Esophagus squamous epithelium (tissue), 5 donors: ENCODE results near the gene LCTL. TPM values are rescaled to one million over a fixed set of nuclear protein-coding genes. Genes with fewer than 3 reads are reported as not detected.
"Not testable (repeated sequence)": the region's sequence is repeated elsewhere in the genome, so short reads cannot be mapped to it uniquely, and the experiment has no call there.

Experiments
- DNase-seq: peaks from one replicate; lab custom pipeline; 2025; lab: John Stamatoyannopoulos, UW
- H3K27ac ChIP-seq, 4 donors: fragments of 200-600 bp; sonication (generic); one replicate each; pipeline ENCODE4 v1.5.1; 2016 to 2019; ENCODE audit warnings: mild to moderate bottlenecking in 1 of 4
- H3K27me3 ChIP-seq, 4 donors: fragments of 200-600 bp; sonication (generic); 1 replicate in 3 of 4; 2 replicates in 1 of 4; pipeline versions ENCODE4 v1.5.1 to v1.6.0; 2017 to 2021; ENCODE audit warnings: antibody characterized with exemption in 1 of 4
- H3K36me3 ChIP-seq, 3 donors: fragments of 200-600 bp; sonication (generic); one replicate each; pipeline ENCODE4 v1.5.1; 2016 to 2019
- H3K4me1 ChIP-seq, 3 donors: fragments of 200-600 bp; sonication (generic); one replicate each; pipeline ENCODE4 v1.5.1; 2017 to 2019
- H3K4me3 ChIP-seq, 4 donors: fragments of 200-600 bp; sonication (generic); 1 replicate in 3 of 4; 2 replicates in 1 of 4; pipeline ENCODE4 v1.5.1; 2016 to 2019; ENCODE audit warnings: mild to moderate bottlenecking in 2 of 4, moderate library complexity in 1 of 4
- H3K9me3 ChIP-seq, 3 donors: fragments of 200-600 bp; sonication (generic); one replicate each; pipeline ENCODE4 v1.5.1; 2016 to 2019
- POLR2A ChIP-seq, 4 donors: fragments of 450-650 bp; IDR thresholded peaks; one replicate each; pipeline ENCODE4 v1.6.1; 2017; ENCODE audit warnings: antibody characterized with exemption in 4 of 4, mild to moderate bottlenecking in 4 of 4, moderate library complexity in 3 of 4
- WGBS, 2 donors: methylation state at CpG; one replicate each; pipeline ENCODE4 v1.1.5; 2018; 5-methylcytosine and 5-hydroxymethylcytosine counted together
- intact Hi-C: fragments of 100-400 bp; cut with DNase I; formaldehyde crosslinking; loops from one replicate; pipeline ENCODE4 v1.15.0; 2022
- total RNA-seq, 4 donors: library from RNA; depleted of rRNA; stranded (reverse); fragments of >200 nt; gene quantifications; one replicate each; pipeline ENCODE4 v1.1.0, GENCODE V29; 2016
- TF ChIP-seq, protein P1 (sequence below), 6 experiments: fragments of 450-650 bp in 4 of 6; fragments of 200-600 bp in 2 of 6; sonication (generic) in 2 of 6; IDR thresholded peaks; one replicate each; pipeline ENCODE4 v1.5.1; 2016 to 2019; ENCODE audit warnings: antibody characterized with exemption in 6 of 6, mild to moderate bottlenecking in 4 of 6, moderate library complexity in 4 of 6
- donor health status: DM: yes; HTN: yes; CAD: no.

The LCTL gene
- total RNA-seq, 4 donors from 2014 or later, result not detected

DNA sequence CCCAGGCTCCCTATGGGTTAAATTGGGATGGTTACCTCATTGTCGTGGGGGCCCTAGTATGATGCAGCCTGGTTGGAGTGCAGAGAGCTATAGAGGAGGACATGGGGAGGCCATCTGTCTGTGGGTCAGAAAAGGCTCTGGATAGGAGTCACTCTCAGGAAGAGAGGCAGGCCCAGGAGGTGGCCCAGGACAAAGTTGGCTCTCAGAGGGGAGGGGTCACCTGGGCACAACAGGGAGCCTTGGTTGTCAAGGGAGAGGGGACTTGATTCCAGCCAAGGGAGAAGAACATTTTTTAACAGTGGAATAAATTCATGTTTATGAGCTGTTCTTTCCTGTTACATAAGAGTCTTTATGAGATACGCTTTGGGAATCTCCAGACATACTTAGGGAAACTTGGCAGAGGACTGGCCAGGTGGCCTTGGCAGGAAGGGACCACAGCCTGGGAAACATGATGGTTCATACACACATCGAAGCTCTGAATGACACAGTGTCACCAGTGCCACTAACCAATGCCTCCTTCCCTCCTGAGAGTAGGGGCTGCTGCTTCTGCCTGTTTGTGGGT, 27.5 kb upstream of the LCTL start:
- Histone ChIP-seq H3K27me3 (no peaks in the 10 kb centered on the region), H3K4me3 (no peak overlapping the region), H3K9me3 (no peaks in the 10 kb centered on the region), H3K36me3 (no peaks in the 10 kb centered on the region), H3K4me1 (no peaks in the 10 kb centered on the region), H3K27ac (no peak overlapping the region)
- TF ChIP-seq, protein P1, sequence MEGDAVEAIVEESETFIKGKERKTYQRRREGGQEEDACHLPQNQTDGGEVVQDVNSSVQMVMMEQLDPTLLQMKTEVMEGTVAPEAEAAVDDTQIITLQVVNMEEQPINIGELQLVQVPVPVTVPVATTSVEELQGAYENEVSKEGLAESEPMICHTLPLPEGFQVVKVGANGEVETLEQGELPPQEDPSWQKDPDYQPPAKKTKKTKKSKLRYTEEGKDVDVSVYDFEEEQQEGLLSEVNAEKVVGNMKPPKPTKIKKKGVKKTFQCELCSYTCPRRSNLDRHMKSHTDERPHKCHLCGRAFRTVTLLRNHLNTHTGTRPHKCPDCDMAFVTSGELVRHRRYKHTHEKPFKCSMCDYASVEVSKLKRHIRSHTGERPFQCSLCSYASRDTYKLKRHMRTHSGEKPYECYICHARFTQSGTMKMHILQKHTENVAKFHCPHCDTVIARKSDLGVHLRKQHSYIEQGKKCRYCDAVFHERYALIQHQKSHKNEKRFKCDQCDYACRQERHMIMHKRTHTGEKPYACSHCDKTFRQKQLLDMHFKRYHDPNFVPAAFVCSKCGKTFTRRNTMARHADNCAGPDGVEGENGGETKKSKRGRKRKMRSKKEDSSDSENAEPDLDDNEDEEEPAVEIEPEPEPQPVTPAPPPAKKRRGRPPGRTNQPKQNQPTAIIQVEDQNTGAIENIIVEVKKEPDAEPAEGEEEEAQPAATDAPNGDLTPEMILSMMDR (IDR thresholded peaks at IDR 0.05), result no peak
- no peak for TF ChIP-seq POLR2A (IDR thresholded peaks at IDR 0.05)
- intact Hi-C loops, result no loop called here
- DNase-seq, result no peak
- 57 to 78% methylated on average over 2 to 3 of the region's 3 CpGs for WGBS, 2 donors

DNA sequence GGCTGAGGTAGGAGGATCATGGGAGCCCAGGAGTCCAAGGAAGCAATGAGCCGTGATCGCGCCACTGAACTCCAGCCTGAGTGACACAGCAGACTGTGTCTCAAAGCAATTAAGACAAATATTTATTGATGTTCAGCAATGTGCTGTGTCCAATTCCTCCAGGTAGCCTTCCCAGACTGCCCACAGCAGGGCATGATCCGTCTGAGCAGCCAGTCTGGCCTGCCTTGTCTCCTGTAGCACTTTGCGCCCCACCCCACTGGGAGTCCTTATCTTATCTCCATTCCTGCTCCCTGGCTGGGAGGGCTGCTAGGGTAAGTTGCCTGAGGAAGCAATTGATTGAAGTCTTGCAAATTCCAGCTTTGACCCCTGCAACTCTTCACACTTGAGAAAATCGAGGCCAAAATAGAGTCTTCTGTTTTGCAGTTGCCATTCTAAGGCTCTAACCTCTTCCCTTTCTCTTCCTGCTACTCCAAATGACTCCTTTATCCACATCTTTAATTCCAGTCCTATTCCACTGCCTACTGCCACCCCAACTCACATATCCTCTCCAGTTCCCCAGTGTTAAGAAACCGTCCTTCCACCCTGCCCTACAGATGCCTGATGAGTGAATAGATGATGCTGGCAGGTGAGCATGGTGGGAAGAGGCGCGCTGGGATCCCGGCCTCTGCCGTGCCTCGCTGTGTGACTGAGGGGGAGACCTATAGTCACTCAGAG, 26.9 kb upstream of the LCTL start:
- Histone ChIP-seq H3K4me1 (no peaks in the 10 kb centered on the region), H3K27me3 (no peaks in the 10 kb centered on the region), H3K9me3 (no peaks in the 10 kb centered on the region), H3K27ac (no peak overlapping the region), H3K36me3 (no peaks in the 10 kb centered on the region), H3K4me3 (no peak overlapping the region)
- DNase-seq, result no peak
- intact Hi-C loops, result no loop called here
- 83 to 86% methylated on average over 6 to 11 of the region's 12 CpGs for WGBS, 2 donors
- TF ChIP-seq, protein P1 (IDR thresholded peaks at IDR 0.05), result no peak
- no peak for TF ChIP-seq POLR2A (IDR thresholded peaks at IDR 0.05)

DNA sequence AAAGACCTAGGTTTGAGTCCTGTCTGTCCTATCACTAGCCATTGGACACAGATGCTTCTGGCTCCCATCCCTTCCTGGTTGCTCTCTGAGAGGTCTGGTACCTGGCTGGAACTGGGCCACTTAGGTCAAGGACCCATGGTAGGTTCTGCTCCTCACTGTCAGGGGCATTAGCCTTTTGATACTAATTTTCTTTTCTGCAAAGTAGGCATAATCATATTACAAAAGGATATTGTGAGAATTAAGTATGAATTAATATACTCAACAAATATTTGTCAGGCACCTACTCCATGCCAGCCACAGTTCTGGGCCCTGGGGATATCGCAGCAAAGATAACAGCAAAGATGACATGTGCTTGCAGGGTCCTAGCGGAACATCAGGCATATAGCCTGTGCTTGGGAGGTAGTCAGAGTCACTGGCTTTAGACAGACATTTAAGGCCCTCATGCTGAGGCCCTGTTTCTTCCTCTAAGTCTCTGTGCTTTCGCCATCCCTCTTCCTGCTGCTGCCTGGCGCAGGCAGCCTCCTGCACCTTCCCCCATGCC, 25.6 kb upstream of the LCTL start:
- Histone ChIP-seq H3K9me3 (no peaks in the 10 kb centered on the region), H3K36me3 (no peaks in the 10 kb centered on the region), H3K4me1 (no peaks in the 10 kb centered on the region), H3K27me3 (peaks cover 0 to 4% (median 0%) of the 10 kb centered on the region in 4 donors), H3K27ac (no peak overlapping the region), H3K4me3 (no peak overlapping the region)
- WGBS, 2 donors, result 84 to 93% methylated on average over 2 to 4 of the region's 4 CpGs
- no peak for TF ChIP-seq POLR2A (IDR thresholded peaks at IDR 0.05)
- TF ChIP-seq, protein P1 (IDR thresholded peaks at IDR 0.05), result no peak
- intact Hi-C loops, result no loop called here
- DNase-seq, result no peak

DNA sequence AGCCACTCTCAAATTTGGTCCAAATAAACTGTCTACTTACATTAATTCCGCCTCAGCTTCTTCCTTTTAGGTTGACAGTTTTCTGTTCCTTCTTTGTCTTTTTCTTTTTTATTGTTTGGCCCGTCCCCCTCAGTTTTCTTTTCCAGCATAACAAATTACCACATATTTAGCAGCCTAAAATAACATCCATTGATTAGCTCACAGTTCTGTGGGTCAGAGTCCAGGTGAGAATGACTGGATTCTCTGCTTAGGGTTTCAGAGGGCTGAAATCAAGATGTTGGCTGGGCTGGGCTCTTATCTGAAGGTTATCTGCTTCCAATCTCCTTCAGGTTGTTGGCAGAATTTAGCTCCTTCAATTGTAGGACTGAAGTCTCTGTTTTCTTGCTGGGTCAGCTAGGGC, 24.6 kb upstream of the LCTL start:
- no peak overlapping the region for H3K27ac ChIP-seq
- H3K9me3 ChIP-seq, result no peaks in the 10 kb centered on the region
- WGBS, 2 donors, result 67 to 77% methylated on average over 2 of the region's 2 CpGs
- H3K27me3 ChIP-seq, result peaks cover 0 to 9% (median 0%) of the 10 kb centered on the region in 4 donors
- intact Hi-C loops, result no loop called here
- no peak for DNase-seq
- no peaks in the 10 kb centered on the region for H3K4me1 ChIP-seq
- H3K36me3 ChIP-seq, result no peaks in the 10 kb centered on the region
- no peak for TF ChIP-seq POLR2A (IDR thresholded peaks at IDR 0.05)
- TF ChIP-seq, protein P1 (IDR thresholded peaks at IDR 0.05), result no peak
- no peak overlapping the region for H3K4me3 ChIP-seq

DNA sequence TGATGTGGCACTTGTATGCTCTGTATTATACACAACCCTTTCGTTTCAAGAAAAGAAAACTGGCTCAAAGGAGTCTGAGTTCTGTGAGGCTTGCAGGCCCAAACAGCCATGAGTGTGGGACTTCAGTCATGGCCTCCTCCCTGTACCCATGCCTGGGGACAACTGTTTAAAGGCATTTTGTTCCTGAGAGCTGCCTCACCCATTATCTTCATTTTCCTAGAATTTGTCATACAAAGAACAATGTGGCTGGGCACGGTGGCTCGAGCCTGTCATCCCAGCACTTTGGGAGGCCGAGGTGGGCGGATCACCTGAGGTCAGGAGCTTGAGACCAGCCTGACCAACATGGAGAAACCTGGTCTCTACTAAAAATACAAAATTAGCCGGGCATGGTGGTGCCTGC, 23.6 kb upstream of the LCTL start:
- intact Hi-C loops, H3K4me1 ChIP-seq, H3K36me3 ChIP-seq, H3K4me3 ChIP-seq, H3K9me3 ChIP-seq, H3K27me3 ChIP-seq, H3K27ac ChIP-seq, DNase-seq: not testable (repeated sequence)
- whole genome bisulfite sequencing, 2 donors, result 79 to 86% methylated on average over 1 to 3 of the region's 6 CpGs
